ENCODE measurements around the gene ALDH3A1. TPM values are rescaled to one million over a fixed set of nuclear protein-coding genes. Genes with fewer than 3 reads are reported as not detected.

ALDH3A1 gene
- total RNA-seq, 1 donor from 2014 or later: 1.0 TPM

DNA sequence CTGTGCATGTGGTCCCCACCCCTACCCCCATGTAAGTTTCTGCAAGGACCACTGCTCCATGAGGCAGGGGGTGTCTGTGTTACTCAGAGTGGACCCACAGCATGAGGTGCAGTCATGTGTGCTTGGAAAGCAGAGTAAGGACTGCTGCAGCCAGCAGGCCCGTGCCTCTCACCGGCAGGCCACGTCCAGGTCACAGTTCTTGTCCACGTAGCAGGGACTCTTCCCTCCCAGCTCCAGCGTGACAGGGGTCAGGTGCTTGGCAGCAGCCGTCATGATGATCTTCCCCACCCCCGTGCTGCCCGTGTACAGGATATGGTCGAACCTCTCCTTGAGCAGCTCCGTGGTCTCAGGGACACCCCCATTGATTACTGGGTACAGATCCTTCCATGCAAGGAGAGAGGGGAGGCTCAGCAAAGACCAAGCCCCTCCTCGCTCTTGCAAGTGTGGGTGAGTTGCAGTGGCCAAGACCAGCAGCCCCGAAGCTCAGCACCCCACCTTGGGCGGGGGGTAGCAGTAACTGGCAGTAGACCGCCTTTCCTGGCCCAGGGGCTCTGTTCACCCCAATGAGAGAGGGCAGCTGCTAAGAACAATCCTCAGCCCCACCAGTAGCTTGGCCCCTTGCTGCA lies 6.2 kb downstream of the ALDH3A1 start:
- no peak overlapping the region for H3K27ac Mint-ChIP-seq
- no peaks in the 10 kb centered on the region for H3K4me1 Mint-ChIP-seq (ENCODE audit: low read depth)
- TF ChIP-seq, protein P1, sequence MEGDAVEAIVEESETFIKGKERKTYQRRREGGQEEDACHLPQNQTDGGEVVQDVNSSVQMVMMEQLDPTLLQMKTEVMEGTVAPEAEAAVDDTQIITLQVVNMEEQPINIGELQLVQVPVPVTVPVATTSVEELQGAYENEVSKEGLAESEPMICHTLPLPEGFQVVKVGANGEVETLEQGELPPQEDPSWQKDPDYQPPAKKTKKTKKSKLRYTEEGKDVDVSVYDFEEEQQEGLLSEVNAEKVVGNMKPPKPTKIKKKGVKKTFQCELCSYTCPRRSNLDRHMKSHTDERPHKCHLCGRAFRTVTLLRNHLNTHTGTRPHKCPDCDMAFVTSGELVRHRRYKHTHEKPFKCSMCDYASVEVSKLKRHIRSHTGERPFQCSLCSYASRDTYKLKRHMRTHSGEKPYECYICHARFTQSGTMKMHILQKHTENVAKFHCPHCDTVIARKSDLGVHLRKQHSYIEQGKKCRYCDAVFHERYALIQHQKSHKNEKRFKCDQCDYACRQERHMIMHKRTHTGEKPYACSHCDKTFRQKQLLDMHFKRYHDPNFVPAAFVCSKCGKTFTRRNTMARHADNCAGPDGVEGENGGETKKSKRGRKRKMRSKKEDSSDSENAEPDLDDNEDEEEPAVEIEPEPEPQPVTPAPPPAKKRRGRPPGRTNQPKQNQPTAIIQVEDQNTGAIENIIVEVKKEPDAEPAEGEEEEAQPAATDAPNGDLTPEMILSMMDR (IDR thresholded peaks at IDR 0.05; ENCODE audit: unreplicated experiment): no peak
- H3K27me3 Mint-ChIP-seq: no peaks in the 10 kb centered on the region
- H3K9me3 Mint-ChIP-seq (ENCODE audit: low read depth): no peaks in the 10 kb centered on the region
- H3K36me3 Mint-ChIP-seq (ENCODE audit: insufficient read depth): no peaks in the 10 kb centered on the region
- DNase-seq (ENCODE audit: low spot score, unreplicated experiment): no peak
- no peak overlapping the region for H3K4me3 Mint-ChIP-seq (ENCODE audit: low read depth)

DNA sequence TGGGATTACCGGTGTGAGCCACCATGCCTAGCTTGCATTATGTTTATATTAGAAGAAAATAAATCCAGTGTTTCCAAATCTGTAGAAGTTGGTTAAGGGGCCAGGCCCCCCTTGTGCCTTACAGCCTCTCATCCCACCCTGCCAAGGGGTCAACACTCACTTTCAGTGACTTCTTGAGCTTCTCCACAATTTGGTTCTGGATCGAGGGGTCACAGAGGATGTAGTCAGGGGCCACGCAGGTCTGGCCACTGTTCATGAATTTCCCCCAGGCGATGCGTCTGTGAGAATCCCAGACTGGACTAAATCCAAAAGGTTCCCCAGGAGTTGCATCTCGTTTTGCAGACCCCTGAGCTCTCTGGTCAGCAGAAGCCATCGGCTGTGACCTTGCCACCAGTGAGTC lies 7.2 kb downstream of the ALDH3A1 start:
- Mint-ChIP-seq H3K4me3 (ENCODE audit: low read depth) (no peak overlapping the region), H3K27ac (no peak overlapping the region), H3K9me3 (ENCODE audit: low read depth) (no peaks in the 10 kb centered on the region), H3K4me1 (ENCODE audit: low read depth) (no peaks in the 10 kb centered on the region), H3K36me3 (ENCODE audit: insufficient read depth) (no peaks in the 10 kb centered on the region), H3K27me3 (peaks cover 4% of the 10 kb centered on the region)
- no peak for DNase-seq (ENCODE audit: low spot score, unreplicated experiment)
- TF ChIP-seq, protein P1 (IDR thresholded peaks at IDR 0.05; ENCODE audit: unreplicated experiment): no peak

DNA sequence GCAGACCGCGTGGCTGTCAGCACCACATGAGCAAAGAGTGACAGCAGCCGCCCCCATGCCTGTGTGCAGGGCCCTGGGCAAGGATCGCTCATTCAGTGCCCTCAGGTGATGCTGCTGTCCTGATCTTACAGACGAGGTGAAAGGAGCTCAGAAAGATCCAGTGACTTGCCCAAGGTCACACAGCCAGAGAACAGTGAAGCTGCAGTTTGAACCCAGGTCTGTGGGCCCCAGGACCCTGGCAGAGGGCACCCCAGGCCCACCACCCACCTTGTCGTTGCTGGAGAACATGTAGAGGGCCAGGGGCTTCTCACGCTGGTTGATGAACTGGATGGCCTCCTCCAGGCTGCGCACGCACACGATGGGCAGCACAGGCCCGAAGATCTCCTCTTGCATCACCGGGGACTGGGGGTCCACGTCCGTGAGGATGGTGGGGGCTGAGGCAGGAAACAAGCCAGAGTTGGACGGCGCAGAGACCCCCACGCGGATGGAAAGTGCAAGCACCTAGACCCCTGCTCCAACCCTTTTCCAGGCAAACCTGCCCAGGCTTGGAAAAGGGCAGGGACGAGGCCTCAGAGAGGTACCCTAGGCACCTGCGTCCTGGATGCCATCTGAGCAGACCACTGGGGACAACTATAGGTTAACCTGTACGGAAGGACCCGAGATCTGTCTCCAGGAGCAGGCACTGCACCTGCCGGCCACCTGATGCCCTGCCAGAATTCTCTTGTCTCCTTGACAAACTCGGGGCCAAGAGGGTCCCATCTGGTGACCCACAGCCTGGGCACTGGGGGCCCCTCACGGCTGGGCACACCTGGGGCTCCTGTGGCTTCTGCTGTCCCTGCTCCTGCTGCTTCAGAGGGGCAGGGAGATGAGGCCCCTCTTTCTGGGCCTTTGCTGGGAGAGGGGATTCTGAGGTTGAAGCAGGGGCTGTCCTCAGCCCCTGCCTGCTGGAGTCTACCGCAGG lies 8.6 kb downstream of the ALDH3A1 start:
- H3K9me3 Mint-ChIP-seq (ENCODE audit: low read depth): no peaks in the 10 kb centered on the region
- no peak for DNase-seq (ENCODE audit: low spot score, unreplicated experiment)
- TF ChIP-seq, protein P1 (IDR thresholded peaks at IDR 0.05; ENCODE audit: unreplicated experiment): no peak
- H3K27ac Mint-ChIP-seq: no peak overlapping the region
- no peak overlapping the region for H3K4me3 Mint-ChIP-seq (ENCODE audit: low read depth)
- no peaks in the 10 kb centered on the region for H3K4me1 Mint-ChIP-seq (ENCODE audit: low read depth)
- peaks cover 7% of the 10 kb centered on the region for H3K27me3 Mint-ChIP-seq
- no peaks in the 10 kb centered on the region for H3K36me3 Mint-ChIP-seq (ENCODE audit: insufficient read depth)

DNA sequence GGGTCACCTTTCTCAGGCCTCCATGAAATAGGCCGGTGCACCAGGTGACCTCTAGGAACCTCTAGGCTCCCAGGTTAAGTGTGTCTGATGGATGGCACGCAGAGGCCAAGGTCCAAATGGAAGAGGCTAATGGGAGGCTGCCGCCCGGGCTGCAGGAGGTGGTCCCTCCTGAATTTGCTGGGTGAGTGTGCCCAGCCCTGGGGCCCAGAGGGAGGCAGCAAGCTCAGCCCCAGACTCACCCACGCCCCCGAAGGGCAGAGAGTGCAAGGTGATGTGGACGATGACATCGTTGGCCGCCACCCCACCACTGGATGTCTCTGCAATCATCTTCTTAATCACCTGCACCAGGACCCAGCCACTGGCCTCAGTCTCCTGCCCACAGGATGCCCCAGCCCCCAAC lies 9.3 kb downstream of the ALDH3A1 start:
- TF ChIP-seq, protein P1 (IDR thresholded peaks at IDR 0.05; ENCODE audit: unreplicated experiment): no peak
- H3K27me3 Mint-ChIP-seq: peaks cover 7% of the 10 kb centered on the region
- no peaks in the 10 kb centered on the region for H3K36me3 Mint-ChIP-seq (ENCODE audit: insufficient read depth)
- no peak overlapping the region for H3K27ac Mint-ChIP-seq
- H3K9me3 Mint-ChIP-seq (ENCODE audit: low read depth): no peaks in the 10 kb centered on the region
- peaks cover 6% of the 10 kb centered on the region for H3K4me1 Mint-ChIP-seq (ENCODE audit: low read depth)
- DNase-seq (ENCODE audit: low spot score, unreplicated experiment): no peak
- no peak overlapping the region for H3K4me3 Mint-ChIP-seq (ENCODE audit: low read depth)

DNA sequence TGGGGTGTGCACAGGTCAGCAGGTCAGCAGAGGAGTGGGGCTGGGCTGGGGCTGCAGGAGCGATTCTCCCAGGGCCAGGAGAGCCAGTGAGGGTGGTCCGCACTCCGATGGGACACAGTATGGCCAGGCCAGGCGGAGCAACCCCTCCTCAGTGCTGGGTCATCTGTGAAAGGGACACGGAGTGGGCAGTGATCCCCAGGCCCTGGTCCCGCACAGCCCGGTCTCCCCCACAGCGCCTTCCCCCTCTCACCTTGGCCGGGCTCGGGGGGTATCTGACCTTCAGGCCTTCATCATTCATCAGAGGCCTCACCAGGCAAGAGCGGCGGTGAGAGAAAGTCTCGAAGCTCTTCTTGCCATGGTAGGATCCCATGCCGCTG lies 10.0 kb downstream of the ALDH3A1 start:
- no peaks in the 10 kb centered on the region for H3K36me3 Mint-ChIP-seq (ENCODE audit: insufficient read depth)
- TF ChIP-seq, protein P1 (IDR thresholded peaks at IDR 0.05; ENCODE audit: unreplicated experiment): no peak
- no peak overlapping the region for H3K27ac Mint-ChIP-seq
- peaks cover 6% of the 10 kb centered on the region for H3K4me1 Mint-ChIP-seq (ENCODE audit: low read depth)
- DNase-seq (ENCODE audit: low spot score, unreplicated experiment): no peak
- H3K9me3 Mint-ChIP-seq (ENCODE audit: low read depth): no peaks in the 10 kb centered on the region
- no peak overlapping the region for H3K4me3 Mint-ChIP-seq (ENCODE audit: low read depth)
- H3K27me3 Mint-ChIP-seq: peaks cover 7% of the 10 kb centered on the region

All from progenitor cell of endocrine pancreas (in vitro differentiated cells).